Lower lobe of right lung (tissue), 2 donors: Measurements from ENCODE around the gene ADAMTS12. TPM values are rescaled to one million over a fixed set of nuclear protein-coding genes. Genes with fewer than 3 reads are reported as not detected.

Experiments
- ATAC-seq, 2 donors: fragments of 200-7000 bp; cut with Tn5 transposase; one replicate each; pipeline ENCODE4 v1.9.1; 2020 to 2022; ENCODE audit warnings: mild to moderate bottlenecking in 2 of 2, moderate library complexity in 2 of 2
- DNase-seq: peaks from one replicate; pipeline ENCODE4 v3.0.0-alpha.2; 2020
- H3K27ac ChIP-seq: fragments of 200-600 bp; one replicate; pipeline ENCODE4 v1.8.0; 2022
- H3K27me3 ChIP-seq: fragments of 200-600 bp; one replicate; pipeline ENCODE4 v1.8.0; 2022; ENCODE audit warnings: low read depth
- H3K36me3 ChIP-seq: fragments of 200-600 bp; one replicate; pipeline ENCODE4 v1.8.0; 2022; ENCODE audit warnings: mild to moderate bottlenecking
- H3K4me1 ChIP-seq: fragments of 200-600 bp; one replicate; pipeline ENCODE4 v1.8.0; 2022
- H3K4me3 ChIP-seq: fragments of 200-600 bp; one replicate; pipeline ENCODE4 v1.8.0; 2022; ENCODE audit warnings: mild to moderate bottlenecking
- H3K9me3 ChIP-seq: fragments of 200-600 bp; one replicate; pipeline ENCODE4 v1.8.0; 2022
- intact Hi-C: fragments of 100-400 bp; cut with DNase I; formaldehyde crosslinking; loops from one replicate; pipeline ENCODE4 v1.11.0; 2022
- total RNA-seq: library from RNA; stranded (reverse); fragmentation: NEBNext Ultra II Directional; extraction: Animal tissue kit (Norgen Biotek cat#: 25700); gene quantifications from one replicate; pipeline ENCODE4 v1.2.1, GENCODE V29; 2021
- TF ChIP-seq, protein P1 (sequence below): fragments of 200-600 bp; IDR thresholded peaks from one replicate; pipeline ENCODE4 v1.8.0; 2022; ENCODE audit warnings: antibody characterized with exemption, mild to moderate bottlenecking
- donor health status: DM: no; HTN: yes; CAD: no; lungs with severe emphysema.

Gene ADAMTS12
- total RNA-seq, 1 donor from 2014 or later, result 7.6 TPM

DNA sequence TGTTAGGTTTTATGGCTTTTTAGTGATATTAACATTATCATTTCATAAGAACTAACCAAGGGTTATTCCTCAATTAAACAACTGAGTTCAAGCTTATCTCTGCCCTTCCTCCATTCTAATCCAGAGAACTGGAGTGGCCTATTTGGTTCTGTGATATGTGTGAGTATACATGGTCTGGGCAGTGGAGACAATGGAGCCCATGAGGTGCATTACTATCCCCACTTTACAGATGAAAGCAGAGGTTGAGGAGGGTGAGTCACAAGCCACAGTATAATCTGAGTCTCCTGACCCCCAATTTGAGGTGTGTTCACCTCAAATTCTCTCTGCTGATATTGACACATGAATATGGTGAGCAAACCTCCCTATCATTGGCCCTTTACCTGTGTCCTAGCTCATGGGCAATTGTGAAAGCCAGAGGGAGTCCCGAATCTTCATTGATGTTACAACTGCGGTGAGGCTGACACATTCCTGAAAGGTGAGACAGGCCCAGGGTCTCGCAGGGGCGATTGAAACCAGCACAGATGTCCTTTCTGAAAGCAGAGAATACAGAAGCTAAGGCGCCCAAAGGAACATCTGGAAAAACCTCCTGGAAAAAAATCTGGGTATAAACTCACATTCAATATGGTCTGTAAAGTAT lies 233.9 kb downstream of the ADAMTS12 start:
- TF ChIP-seq, protein P1, sequence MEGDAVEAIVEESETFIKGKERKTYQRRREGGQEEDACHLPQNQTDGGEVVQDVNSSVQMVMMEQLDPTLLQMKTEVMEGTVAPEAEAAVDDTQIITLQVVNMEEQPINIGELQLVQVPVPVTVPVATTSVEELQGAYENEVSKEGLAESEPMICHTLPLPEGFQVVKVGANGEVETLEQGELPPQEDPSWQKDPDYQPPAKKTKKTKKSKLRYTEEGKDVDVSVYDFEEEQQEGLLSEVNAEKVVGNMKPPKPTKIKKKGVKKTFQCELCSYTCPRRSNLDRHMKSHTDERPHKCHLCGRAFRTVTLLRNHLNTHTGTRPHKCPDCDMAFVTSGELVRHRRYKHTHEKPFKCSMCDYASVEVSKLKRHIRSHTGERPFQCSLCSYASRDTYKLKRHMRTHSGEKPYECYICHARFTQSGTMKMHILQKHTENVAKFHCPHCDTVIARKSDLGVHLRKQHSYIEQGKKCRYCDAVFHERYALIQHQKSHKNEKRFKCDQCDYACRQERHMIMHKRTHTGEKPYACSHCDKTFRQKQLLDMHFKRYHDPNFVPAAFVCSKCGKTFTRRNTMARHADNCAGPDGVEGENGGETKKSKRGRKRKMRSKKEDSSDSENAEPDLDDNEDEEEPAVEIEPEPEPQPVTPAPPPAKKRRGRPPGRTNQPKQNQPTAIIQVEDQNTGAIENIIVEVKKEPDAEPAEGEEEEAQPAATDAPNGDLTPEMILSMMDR, result no peak
- H3K4me1 ChIP-seq, result no peaks in the 10 kb centered on the region
- intact Hi-C loops, result no loop called here
- DNase-seq (no peak), ATAC-seq (no peak)
- no peaks in the 10 kb centered on the region for H3K9me3 ChIP-seq
- no peak overlapping the region for H3K27ac ChIP-seq
- no peaks in the 10 kb centered on the region for H3K36me3 ChIP-seq
- H3K4me3 ChIP-seq, result no peak overlapping the region
- H3K27me3 ChIP-seq, result no peaks in the 10 kb centered on the region

DNA sequence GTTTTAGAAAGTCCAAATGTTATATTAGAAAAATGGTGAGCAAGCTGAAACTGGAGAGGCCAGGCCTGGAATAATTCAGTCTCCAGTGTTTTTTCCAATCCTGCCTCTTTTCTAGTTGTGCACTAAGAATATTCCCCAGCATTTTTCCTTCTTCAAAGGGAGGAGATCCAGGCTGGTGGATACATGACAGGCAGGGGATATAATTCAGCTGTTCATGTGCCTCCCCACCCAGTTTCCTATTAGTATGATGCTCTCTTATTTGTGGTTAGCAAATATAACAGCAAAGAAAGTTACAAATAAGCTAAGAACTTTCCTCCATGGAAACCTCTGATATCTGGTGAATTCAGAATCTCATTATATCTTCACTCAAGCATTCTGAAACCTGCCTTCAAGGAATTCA lies 234.6 kb downstream of the ADAMTS12 start:
- intact Hi-C loops, result no loop called here
- ATAC-seq, result no peak
- no peaks in the 10 kb centered on the region for H3K9me3 ChIP-seq
- DNase-seq, result no peak
- no peak overlapping the region for H3K4me3 ChIP-seq
- no peaks in the 10 kb centered on the region for H3K4me1 ChIP-seq
- H3K36me3 ChIP-seq, result no peaks in the 10 kb centered on the region
- TF ChIP-seq, protein P1, result no peak
- H3K27me3 ChIP-seq, result no peaks in the 10 kb centered on the region
- H3K27ac ChIP-seq, result no peak overlapping the region

DNA sequence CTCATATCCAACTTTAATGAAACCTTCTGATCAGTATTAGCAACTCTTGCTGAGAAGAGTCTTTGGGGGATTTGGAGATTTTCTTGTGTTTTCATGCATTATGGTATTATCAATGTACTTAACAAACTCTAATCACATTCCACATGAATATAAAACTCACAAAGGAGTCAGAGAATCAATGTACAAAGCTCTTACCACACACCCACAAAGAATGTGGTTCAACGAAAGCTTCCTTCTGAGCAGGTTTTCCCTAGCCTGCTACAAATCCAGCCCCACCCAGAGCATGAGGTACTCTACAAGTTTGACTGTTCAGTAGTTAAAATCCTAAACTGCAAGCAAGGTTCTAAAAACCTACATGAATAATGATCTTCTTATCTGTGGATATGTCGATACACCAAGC lies 240.9 kb downstream of the ADAMTS12 start:
- ATAC-seq (no peak), DNase-seq (no peak)
- TF ChIP-seq, protein P1, result no peak
- Histone ChIP-seq H3K4me3 (no peak overlapping the region), H3K27me3 (no peaks in the 10 kb centered on the region), H3K27ac (no peak overlapping the region), H3K4me1 (no peaks in the 10 kb centered on the region), H3K9me3 (no peaks in the 10 kb centered on the region), H3K36me3 (no peaks in the 10 kb centered on the region)
- intact Hi-C loops, result no loop called here

DNA sequence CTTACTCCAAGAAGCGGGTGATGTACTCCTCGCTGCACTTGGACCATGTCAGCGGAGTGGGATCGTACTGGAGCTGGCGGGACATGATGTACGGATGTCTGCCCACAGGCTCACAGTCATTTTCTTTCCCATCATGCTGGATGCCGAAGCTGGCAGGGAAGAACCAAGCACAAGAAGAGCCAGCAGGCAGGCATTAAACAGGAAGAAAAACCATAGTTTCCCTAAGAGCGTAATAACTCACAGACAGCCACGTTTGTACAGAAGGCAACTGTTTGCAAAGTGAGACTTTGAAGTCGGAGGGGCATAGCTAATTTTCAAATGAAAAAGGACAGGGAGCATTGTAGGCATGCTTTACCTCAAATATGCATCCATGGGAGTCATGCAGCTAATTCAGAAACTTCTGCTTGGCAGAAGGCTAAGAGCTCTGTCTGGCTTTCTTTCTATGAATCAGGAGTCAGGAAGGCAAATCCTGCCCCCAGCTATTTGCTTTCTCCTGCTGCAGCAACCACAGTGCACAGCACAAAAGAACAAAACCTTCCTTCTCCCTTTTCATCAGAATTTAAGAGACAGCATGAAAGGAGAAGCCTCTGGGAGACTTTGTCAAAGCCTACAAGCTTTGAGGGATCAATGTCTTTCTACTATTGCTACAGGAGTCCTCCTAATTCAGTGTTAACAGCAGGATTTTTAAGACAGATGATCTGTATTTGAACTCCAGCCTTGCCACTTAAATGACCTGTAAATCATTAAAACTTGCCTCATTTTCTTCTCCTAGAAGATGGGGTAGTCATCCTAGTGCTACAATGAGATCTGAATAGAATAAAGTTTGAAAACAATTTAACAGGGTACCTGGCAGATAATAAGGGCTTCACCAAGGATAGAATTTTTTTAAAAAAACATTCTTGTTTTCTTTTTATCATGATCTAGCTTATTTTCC lies 242.0 kb downstream of the ADAMTS12 start:
- no peaks in the 10 kb centered on the region for H3K4me1 ChIP-seq
- no peaks in the 10 kb centered on the region for H3K36me3 ChIP-seq
- intact Hi-C loops, result no loop called here
- H3K9me3 ChIP-seq, result no peaks in the 10 kb centered on the region
- DNase-seq (no peak), ATAC-seq (no peak)
- TF ChIP-seq, protein P1, result no peak
- H3K27ac ChIP-seq, result no peak overlapping the region
- H3K4me3 ChIP-seq, result no peak overlapping the region
- H3K27me3 ChIP-seq, result no peaks in the 10 kb centered on the region

DNA sequence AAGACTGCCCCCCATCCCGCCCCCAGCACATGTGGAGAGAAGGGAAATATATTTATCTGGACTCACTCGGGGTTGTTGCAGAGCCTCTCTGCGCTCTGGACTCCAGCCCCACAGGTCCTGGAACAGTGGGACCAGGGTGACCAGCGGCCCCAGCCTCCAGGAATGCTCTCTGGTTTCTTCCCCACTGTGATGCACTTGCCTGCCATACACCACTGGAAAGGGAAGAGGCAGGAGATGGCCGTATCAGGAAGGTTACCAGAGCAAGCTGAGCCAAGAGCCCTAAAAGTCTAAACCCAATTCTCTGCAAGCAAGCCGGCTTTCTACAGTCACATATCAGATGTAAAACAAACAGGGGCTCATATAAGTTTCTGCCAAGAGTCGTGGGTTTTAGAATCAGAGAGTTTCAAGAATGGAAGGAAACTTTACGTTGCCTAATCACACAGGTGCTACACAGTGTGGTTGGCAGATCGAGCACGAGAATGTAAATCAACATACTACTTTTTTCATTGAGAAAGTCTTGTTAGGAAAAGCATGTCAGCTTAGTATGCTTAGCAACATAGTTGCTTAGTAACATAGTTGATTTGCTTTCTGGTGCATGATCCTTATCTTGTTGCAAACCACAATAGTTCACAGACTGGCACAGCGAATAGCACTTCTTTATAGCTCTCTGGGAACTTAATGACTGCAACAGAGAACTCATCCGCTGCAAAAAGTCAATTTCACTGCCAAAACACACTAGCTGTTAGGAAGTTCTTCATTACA lies 249.9 kb downstream of the ADAMTS12 start:
- TF ChIP-seq, protein P1, result no peak
- DNase-seq, result no peak
- Histone ChIP-seq H3K9me3 (no peaks in the 10 kb centered on the region), H3K27me3 (no peaks in the 10 kb centered on the region), H3K4me1 (no peaks in the 10 kb centered on the region), H3K36me3 (no peaks in the 10 kb centered on the region), H3K4me3 (no peak overlapping the region), H3K27ac (no peak overlapping the region)
- intact Hi-C loops, result no loop called here
- peak in 1 of 2 donors; percentile 31 for ATAC-seq
